HCT116 (cell line): Measurements from ENCODE around the gene RBM20.

ENCODE experiments used
- REST ChIP-seq: IDR thresholded peaks from 2 replicates; pipeline ENCODE4 v1.6.1; 2012; ENCODE audit warnings: low read depth
- TF ChIP-seq, protein P1 (sequence below), 3 experiments: fragments of 200-600 bp in 1 of 3; sonication (generic) in 1 of 3; IDR thresholded peaks in 2 of 3; conservative IDR thresholded peaks in 1 of 3; 2 replicates each; pipeline ENCODE4 v1.5.1; 2012 to 2017; ENCODE audit warnings: low read depth in 2 of 3, low read length in 2 of 3, antibody characterized with exemption in 1 of 3, borderline replicate concordance in 1 of 3, control low read depth in 1 of 3, mild to moderate bottlenecking in 1 of 3, mixed read lengths in 1 of 3, mixed run types in 1 of 3, moderate library complexity in 1 of 3; ENCODE audit not compliant: insufficient read depth in 1 of 3

DNA sequence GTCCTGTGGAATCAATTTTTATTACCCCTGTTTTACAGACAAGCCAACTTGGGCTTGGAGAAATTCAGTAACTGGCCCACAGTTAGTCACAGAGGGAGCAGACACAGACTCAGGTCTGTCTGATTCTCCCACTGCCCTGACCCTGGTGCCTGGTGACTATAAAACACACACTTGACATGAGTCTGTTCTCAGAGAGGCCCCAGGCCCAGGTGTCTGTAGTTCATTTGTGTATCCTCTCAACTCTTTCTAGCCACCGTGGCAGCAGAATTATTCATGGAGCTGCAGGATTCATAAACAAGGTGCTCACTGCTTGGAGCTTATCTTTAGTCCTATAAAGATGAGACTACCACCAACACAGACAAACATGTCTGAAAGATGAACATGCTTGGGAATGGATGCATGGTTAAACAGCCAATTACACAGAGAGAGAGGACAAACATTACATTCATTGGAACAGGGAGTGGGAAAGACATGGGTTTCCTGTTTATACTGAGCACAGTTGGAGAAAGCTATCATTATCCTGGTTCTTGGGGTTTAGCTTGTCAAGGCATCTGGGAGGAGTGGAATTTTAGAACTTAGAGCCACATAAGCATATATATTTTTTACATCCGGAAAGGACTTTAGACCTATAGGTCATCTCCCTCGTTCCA, 148.5 kb downstream of the RBM20 start:
- no peak for TF ChIP-seq REST
- TF ChIP-seq, protein P1, sequence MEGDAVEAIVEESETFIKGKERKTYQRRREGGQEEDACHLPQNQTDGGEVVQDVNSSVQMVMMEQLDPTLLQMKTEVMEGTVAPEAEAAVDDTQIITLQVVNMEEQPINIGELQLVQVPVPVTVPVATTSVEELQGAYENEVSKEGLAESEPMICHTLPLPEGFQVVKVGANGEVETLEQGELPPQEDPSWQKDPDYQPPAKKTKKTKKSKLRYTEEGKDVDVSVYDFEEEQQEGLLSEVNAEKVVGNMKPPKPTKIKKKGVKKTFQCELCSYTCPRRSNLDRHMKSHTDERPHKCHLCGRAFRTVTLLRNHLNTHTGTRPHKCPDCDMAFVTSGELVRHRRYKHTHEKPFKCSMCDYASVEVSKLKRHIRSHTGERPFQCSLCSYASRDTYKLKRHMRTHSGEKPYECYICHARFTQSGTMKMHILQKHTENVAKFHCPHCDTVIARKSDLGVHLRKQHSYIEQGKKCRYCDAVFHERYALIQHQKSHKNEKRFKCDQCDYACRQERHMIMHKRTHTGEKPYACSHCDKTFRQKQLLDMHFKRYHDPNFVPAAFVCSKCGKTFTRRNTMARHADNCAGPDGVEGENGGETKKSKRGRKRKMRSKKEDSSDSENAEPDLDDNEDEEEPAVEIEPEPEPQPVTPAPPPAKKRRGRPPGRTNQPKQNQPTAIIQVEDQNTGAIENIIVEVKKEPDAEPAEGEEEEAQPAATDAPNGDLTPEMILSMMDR (IDR thresholded peaks at IDR 0.05 in 2 of 3, conservative IDR thresholded peaks at IDR 0.05 in 1 of 3; ENCODE audit: borderline replicate concordance in 1 of 3, insufficient read depth in 1 of 3, low read depth in 2 of 3, low read length in 2 of 3): no peak
